MM.1S (cell line): ENCODE results near the gene TDRD6.

Source experiments
- EZH2phosphoT487 ChIP-seq: fragments of 300-600 bp; sonication (generic); IDR thresholded peaks from 2 replicates; pipeline ENCODE4 v1.6.1; 2018; ENCODE audit warnings: antibody characterized with exemption, low read length
- TF ChIP-seq, protein P1 (sequence below): fragments of 300-600 bp; sonication (generic); IDR thresholded peaks from 2 replicates; pipeline ENCODE4 v1.5.1; 2016; ENCODE audit warnings: antibody characterized with exemption, low read length, mixed read lengths

DNA sequence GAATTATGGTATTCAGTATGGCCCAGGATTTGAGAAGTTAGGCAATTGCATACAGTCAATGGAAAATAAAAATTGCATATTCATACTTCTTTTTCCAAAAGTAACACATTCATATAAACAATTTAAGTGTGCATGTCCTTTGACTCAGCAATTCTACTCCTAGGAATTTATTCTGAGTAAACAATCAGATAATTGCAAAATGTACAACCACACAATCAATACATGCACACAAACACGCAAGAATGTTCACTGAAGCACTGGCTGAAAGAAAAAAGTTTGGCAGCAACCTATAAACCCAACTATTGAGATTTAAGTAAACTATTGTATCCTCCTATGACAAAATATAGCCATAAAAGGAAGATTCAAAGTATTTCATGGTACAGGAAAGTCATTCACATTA, 36.7 kb upstream of the TDRD6 start:
- TF ChIP-seq, protein P1, sequence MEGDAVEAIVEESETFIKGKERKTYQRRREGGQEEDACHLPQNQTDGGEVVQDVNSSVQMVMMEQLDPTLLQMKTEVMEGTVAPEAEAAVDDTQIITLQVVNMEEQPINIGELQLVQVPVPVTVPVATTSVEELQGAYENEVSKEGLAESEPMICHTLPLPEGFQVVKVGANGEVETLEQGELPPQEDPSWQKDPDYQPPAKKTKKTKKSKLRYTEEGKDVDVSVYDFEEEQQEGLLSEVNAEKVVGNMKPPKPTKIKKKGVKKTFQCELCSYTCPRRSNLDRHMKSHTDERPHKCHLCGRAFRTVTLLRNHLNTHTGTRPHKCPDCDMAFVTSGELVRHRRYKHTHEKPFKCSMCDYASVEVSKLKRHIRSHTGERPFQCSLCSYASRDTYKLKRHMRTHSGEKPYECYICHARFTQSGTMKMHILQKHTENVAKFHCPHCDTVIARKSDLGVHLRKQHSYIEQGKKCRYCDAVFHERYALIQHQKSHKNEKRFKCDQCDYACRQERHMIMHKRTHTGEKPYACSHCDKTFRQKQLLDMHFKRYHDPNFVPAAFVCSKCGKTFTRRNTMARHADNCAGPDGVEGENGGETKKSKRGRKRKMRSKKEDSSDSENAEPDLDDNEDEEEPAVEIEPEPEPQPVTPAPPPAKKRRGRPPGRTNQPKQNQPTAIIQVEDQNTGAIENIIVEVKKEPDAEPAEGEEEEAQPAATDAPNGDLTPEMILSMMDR = no peak
- no peak for TF ChIP-seq EZH2phosphoT487
